Measurements from ENCODE around the gene MACROD1.

The MACROD1 gene

DNA sequence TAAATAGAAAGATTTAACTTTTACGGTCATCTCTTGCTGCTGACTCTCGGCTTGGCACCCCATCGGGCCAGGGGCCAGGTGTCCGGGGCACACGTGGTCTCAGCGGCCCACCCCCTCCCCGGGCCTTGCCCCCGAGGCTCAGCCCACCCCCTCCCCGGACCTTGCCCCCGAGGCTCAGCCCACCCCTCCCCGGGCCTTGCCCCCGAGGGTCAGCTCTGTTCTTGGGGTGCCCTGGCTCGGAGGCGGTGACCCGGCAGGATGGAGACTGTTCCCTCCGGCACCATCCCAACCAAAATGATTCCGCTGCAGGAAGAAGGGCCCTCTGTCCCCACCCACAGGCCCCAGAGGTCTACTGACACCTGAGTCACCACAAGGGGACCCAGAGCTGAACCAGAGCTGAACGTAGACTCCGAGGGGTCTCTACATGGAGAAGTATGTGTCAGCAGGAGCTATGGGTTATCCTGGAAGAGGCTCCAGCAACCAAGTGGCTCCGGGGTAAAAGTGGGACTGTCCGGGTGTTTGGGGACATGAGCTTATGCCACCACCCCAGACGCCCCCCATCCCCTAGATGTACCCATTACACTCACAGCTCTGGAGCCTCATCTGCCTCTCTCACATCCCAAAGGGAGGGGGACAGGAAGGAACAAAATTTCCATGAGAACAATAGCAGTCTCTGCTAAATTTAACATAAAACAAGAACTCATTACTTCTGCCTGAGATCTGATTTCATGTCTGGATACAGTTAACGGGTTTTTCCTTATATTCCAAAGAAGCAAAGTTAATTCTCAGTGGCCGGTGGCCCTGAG lies 38.4 kb downstream of the MACROD1 start:
- no peak for DNase-seq

DNA sequence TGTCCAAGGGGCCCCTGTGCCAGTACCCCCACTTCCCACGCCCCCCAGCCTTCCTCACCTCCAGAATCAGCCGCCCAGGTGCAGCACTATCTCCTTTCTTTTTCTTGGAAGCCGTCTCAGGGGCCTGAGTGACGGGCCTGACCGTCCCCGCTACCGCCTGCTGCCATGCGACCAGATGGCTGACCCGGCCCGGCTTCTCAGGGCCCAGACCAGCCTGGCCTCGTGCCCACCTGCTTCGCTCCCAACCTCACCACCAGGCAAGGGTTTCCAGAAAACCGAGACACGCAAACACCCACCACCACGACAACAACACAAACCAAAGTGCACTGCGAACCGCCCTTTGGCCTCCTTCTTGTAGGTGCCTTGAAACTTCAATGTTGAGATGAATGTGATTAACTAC lies 39.1 kb downstream of the MACROD1 start:
- no peak for DNase-seq

DNA sequence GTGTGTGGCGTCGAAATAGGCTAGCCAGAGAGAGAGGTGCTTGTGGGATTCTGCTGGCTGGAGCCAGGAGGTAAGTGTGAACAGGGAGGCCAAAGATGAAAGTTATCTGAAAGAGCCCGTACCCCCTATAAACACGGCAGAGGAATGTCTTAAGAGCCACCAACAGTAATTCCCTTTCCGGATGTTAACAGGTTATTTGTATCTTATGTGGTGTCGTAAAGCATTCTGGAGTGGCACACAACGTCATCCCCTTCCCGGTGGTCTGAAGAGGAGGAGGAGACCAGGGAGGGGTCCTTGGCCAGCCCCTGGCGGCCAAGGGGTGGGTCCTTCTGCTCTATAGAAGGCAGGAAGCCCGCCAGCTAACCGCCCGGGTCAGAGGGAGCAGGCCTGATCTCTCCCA lies 39.5 kb downstream of the MACROD1 start:
- DNase-seq = no peak

DNA sequence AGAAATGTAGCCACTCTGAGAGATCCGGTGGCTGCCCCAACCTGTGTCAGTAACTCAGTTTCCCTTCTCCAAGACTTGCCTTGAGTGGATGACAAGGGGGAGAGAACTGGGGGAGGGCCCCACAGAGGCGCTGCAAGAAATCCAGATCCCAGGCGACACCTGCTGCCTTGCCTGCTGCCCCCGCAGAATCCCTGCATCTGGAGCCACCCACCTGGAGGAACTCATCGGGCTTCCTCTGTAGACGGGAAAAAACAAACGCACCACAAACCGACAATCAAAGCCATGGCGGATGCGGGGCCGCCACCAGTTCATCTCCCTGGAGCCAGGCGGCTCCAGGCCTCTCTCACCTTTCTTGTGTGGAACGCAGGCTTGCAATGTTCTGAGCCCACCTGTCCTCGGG lies 40.2 kb downstream of the MACROD1 start:
- no peak for DNase-seq

DNA sequence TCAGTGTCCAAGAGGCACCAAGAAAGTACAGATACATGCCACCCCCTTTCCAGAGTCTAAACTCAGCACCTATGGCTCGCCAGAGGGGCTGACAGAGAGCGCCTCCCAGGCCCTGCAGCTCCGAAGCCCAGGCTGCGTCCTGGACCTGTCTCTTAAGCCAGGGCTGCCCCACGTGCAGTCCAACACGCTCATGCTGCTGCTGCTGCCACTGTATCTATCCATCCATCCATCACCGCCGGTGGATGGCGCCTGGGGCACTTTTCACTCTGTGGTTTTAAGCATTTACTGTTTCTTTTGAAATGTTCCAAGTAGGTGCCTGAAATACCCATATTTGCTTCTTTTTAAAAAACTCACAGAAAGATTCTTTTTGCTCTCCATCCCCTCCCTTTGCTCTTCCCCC lies 41.8 kb downstream of the MACROD1 start:
- no peak for DNase-seq

DNA sequence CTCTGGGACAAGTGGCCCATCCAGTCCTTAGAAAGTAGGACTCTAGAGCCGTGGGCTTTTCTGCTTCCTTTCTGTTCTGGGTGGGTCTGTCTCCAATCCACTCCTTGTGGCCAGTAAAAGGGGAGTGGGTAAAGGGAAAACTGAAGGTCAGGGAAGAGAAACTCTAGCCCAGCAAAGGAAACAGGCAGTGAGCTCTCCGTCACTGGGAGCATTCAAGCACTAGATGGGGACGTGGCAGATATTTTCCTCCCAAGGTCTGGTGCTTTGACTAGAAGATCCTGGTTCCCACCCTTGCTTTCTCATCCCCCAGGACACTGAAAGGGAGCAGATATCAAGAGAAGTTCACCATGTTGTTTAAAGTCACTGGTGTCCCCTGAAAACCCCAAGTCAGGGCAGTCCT lies 42.2 kb downstream of the MACROD1 start:
- DNase-seq = no peak

DNA sequence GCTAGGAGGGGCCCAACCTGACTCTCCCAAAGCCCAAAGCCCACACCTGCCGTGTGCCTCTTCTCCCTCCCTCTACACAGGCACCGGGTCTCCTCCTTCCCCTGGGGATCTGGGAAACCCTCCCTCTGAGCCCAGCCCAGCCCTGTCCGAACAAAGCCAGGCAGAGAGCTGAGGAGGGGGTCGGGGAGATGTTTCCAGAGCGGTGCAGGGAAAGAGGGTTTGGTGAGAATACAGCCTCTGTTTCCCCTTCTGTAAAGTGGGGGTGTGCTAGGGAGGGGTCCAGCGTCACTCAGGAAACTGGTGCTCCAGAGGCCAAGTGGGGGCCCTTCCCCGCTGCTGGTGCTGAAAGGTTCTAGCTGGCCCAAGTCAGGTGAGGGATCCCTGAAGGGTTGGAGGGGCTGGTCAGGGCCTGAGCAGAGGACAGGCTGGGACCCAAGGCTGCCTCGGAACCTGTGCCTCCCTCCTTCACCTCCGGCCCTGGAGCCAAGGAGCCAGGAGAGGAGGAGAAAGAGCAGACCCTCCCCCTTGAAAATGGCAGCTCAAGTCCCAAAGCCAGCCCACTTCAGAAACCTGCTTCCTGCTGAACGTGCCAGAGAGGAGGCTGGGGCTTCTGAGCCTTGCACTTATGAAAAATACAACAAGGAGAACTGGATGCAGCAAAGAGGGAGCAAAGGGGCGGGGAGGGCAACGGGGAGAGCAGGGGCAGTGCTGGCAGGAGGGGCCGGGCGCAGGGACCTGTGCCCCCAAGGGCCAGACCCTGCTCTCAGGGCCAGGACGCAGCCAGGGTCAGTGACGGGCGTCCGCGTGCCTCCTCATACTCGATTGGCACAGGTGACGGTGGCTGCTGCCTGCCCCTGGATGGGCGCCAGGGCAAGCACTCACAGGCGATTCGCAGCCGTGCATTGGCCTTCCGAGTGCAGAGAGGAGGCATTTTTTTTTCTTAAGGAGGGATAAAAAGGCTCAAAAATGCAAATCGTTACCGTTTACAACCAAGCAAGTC lies 43.2 kb downstream of the MACROD1 start:
- DNase-seq = no peak

DNA sequence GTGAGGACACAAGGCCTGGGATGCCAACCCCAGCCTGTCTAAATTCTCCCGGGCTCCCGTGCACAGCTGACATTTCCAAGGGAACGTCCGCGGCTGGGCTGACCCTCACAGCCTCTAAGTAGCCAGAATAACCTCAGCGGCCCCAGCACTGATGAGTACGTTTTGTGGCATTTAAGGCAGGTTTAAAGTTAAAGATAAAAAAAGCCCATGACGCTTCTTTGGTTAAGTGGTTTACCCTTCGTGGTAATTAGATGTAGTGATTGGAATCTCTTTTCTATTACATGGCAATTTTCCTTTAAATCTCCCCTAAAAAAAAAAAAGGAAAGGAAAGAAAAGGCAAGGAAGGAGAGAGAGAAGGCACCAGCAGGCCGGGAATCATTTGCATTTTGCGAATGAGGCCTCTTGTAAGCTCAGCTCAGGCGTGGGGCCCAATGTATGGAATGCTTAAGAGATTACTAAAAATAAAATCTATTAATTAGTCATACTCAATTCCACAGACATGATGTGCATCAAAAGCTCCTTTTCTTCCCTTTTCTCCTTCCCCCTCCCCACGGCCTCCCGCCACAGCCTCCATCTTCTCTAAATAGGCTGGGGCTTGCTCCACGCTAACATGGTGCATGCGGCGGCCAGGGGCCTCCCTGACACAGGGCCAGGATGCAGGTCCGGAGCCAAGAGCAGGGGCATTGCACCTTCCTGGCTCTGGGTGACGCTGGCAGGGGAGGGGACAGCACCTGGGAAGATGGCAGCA lies 44.1 kb downstream of the MACROD1 start:
- DNase-seq = no peak

DNA sequence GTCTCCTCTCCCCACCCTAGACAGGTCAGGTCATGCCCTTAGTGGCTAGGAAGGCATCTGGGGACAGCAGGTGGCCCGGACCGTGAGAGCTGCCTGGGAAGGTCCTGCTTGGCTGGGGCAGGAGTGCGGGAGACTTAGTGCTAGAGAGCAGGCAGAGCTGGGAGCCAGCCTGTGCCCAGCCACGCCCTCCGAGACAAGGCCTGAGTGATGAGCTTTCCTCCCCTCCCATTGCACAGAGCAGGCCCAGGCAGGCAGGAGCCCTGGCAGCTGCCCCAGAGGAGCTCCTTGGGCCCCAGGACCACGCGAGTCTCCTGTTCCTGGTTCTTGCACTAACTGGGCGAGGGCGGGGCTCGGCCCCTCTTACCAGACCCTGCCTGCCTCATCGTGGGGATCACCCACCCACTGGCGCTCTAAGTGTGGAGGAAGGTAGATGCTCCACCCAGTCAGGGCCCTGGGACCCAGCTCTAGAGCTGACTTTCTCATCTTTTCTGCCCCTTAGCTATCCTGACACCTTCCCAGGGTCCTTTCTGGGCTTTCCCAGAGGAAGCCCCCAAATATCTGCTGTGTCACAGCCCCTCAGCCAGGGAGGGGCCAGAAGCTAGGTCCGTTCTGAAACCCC lies 44.9 kb downstream of the MACROD1 start:
- peak; percentile 59 for DNase-seq

DNA sequence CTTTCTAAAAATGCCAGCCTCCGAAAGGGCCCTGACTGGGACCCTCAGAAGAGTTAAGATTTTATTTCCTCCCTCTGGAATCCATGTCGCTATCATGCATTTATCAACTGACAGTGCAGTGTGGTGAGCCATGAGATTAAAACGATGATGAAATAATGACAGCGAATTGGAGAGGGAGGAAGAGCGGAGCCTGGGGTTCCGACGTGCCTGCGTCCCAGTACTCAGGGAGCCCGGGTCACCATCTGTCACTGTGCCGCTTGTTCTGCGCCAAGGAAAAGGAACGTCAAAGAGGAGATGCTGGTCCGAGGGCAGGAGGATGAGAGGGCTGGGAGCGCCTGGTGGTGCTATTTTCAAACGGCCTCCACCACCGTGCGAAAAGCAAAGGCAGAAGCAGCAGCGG lies 46.2 kb downstream of the MACROD1 start:
- DNase-seq = no peak

DNA sequence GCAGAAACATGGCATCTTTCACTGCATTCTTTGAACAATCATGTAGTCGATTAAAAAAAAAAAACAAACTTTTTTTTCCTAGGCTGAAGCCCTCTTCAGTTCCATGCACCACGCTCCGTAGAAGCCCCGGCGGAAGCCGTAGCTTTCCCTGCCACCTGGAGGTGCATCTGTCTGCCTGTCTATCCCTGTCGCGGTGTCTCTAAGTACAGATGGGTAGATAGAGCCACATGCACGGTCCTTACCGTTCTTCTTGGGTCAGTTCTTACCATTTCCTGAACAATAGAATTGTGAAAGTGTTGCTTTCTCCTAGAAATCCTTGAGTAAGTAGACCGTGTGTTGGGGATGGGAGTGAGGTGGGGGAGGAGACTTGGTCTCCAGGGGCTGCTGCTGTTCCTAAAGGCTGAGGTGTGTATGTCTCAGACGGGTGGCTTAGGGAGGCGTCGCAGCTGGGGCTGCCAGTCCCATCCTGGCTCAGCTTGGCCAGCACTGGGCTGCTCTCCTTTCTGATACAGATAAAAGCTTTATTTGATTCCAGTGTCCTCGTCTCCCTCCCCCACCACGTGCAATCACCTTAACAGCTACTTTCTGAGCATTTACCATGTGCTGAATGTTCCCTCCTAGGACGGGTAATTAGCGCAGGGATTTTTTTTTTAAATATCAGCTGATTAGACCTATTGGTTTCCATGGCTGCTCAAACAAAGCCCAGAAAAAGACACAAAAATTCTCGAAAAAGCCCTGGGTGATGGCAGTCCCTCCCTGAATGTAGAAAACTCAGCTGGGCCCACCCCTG lies 46.8 kb downstream of the MACROD1 start:
- no peak for DNase-seq

DNA sequence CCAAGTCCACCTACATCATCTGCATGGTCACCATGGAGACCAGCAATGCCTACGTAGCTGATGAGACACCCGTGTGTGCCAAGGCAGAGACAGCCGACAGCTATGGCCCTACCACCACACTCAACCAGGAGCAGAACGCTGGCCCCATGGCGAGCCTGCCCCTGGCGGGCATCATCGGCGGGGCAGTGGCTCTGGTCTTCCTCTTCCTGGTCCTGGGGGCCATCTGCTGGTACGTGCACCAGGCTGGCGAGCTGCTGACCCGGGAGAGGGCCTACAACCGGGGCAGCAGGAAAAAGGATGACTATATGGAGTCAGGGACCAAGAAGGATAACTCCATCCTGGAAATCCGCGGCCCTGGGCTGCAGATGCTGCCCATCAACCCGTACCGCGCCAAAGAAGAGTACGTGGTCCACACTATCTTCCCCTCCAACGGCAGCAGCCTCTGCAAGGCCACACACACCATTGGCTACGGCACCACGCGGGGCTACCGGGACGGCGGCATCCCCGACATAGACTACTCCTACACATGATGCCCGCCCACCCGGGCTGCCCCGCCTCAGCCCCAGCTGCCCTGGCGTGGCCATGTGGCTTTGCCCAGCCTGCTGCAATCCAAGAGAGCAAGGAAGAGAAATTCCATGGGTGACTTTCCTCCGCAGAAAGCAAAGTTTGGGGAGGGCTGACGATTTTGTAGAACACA lies 48.0 kb downstream of the MACROD1 start:
- no peak for DNase-seq

DNA sequence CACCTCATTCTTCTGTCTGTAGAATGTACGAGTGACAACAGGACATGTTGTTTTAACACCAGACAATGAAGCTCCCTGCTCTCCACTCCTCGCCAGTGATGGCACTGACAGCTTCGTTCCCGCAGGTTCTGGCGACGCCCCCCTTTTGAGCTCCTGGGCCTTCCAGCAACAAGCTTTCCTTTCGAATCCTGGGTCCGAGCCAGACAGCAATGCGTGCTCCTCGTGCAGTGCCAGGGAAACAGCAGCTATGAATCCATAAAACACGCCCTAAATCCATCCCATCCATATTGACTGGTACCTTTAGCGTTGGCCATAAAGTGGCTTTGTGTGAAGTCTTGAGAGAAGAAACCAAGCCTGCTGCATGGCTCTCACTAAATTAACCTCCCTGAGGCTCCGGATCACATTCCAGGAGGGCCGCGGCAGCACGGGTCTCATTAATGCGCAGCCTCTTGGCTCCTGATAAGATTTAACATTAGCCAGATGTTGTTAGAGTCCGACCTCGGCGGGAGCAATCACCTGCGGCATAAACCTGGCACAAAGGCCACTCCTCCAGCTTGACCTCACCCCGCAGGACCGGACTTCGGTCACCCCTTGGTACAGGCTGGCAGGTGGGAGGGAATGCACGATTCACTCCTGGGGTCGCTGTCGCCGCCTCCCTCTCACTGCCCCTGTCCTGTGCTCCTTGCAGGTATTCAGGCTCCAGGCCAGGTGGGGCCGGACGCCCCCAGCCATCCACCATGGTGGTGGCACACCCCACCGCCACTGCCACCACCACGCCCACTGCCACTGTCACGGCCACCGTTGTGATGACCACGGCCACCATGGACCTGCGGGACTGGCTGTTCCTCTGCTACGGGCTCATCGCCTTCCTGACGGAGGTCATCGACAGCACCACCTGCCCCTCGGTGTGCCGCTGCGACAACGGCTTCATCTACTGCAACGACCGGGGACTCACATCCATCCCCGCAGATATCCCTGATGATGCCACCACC lies 50.1 kb downstream of the MACROD1 start:
- DNase-seq = no peak

DNA sequence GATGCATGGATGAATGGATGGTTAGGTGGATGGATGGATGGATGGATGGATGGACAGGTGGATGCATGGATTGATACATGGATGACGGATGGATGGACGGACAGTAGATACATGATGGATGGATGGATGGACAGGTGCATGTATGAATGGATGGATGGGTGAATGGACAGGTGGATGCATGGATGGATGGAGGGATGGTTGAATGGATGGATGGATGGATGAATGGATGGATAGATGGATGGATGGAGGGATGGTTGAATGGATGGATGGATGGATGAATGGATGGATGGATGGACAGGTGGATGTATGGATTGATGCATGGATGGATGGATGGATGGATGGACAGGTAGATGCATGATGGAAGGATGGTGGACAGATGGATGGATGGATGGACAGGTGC lies 51.7 kb downstream of the MACROD1 start:
- DNase-seq = no peak

DNA sequence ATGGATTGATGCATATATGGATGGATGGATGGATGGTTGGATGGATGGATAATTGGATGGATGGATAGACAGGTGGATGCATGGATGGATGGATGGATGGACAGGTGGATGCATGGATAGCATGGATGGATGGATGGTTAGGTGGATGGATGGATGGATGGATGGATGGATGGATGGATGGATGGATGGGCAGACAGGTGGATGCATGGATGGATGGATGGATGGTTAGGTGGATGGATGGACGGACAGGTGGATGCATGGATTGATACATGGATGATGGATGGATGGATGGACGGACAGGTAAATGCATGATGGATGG lies 52.5 kb downstream of the MACROD1 start:
- no peak for DNase-seq

DNA sequence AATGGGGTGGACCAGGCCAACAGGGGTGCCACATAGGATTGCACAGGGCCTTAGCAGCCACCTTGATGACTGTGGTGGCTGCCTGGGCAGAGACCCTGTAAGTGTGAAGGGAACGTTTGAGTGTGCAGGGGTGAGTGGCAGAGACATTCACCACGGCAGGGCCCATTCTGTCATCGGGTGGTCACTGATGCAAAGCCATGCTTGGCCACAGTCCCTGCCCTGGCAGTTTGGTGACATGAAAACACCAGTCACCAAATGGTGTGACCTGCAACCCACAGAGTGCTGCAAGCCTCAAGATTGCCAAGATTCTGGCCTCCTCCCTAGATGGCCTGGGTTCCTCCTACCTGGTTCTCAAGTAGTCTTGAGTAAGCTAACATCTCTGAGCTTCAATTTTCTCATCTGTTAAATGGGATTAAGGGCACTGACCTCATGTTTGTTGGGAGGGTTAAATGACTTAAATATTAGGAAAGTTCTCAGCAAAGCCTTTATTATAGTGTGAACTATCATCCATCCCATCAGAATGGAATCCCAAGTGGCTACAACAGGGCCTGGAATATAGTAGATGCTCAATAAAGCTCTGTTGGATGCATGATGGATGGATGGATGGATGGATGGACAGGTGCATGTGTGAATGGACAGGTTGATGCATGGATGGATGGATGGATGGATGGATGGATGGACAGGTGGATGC lies 53.0 kb downstream of the MACROD1 start:
- no peak for DNase-seq

DNA sequence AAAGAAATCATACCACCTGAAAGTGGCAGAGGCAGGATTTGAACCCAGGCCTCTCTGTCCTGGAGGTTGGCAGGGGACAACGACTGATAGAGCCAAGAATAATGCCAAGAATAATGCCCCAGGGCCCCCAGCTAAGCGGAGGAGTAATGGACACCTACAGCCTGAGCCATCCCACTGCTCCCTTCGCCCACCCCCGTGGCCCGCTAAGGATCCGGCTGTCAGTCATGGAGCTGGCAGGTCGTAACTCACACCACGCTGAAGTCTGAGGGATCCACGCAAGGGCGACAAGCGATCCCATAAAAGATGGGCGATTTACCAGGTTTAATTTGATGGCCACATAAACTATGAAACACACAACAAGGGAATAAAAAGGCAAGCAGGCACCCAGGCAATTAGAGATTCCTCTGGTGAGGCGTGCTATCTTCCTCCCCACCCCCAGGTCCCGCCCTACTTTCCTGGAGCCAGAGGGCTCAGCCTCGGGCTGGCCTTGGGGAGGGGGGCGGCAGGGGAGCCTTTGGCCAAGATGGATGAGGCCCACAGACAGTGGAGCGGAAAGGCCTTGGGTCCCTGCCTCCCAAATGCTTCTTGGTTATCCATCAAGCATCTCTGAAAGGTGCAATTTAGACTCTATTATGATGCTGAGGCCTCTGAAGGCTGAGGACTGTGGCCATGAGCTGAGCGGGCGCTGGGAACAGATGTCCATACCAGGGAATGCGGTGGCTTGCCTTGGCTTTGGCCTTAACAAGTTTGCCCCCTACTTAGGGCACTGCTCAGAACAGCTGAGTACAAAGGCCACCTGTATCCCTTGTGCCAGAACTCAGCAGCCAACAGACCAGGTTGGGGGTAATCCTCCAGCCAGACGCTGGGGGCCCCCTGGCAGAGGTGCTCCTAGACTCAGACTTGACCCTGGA lies 55.2 kb downstream of the MACROD1 start:
- DNase-seq = no peak

DNA sequence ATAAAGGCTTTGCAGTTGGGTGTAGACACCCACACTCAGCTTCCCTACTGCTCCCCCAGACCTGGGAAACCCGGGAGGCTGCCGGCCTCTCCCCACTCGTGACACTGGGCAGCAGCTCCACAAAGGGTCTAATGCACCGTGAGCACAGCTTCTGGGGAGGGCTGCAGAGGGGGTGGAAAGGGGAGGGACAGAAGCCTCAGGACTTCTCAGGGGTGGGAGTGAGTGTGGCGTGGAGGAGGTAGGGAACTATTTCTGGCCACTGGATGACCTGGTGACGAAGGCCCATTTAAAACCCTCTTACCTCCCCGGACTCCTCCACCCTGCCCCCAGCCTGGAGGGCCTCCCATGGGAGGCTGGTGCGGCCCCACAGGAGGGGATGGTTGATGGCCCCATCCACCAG lies 56.6 kb downstream of the MACROD1 start:
- no peak for DNase-seq
